HG03575 (cell line): ENCODE data around the gene UGGT2.
"Not testable (repeated sequence)": the region's sequence is repeated elsewhere in the genome, so short reads cannot be mapped to it uniquely, and the experiment has no call there.

Experiments
- ATAC-seq: cut with Tn5 transposase; IDR thresholded peaks from one replicate; pipeline ENCODE4 v1.9.1; 2021; ENCODE audit not compliant: unreplicated experiment, insufficient number of reproducible peaks, low FRiP score; ENCODE audit errors: extremely low read depth

UGGT2 gene

GRCh38 chr13:96051946-96052345 is 1.3 kb downstream of the UGGT2 start:
- ATAC-seq = not testable (repeated sequence)

GRCh38 chr13:96051491-96051890 is 1.7 kb downstream of the UGGT2 start:
- not testable (repeated sequence) for ATAC-seq

DNA sequence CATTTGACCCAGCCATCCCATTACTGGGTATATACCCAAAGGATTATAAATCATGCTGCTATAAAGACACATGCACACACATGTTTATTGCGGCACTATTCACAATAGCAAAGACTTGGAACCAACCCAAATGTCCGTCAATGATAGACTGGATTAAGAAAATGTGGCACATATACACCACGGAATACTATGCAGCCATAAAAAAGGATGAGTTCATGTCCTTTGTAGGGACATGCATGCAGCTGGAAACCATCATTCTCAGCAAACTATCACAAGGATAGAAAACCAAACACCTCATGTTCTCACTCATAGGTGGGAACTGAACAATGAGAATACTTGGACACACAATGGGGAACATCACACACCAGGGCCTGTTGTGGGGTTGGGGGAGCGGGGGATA is 2.2 kb downstream of the UGGT2 start:
- ATAC-seq = not testable (repeated sequence)

GRCh38 chr13:96046449-96047126 is 6.6 kb downstream of the UGGT2 start:
- ATAC-seq = not testable (repeated sequence)

- no peak for ATAC-seq
Observed at GRCh38 chr13:96044238-96044637, 9.0 kb downstream of the UGGT2 start.

- ATAC-seq = no peak
Observed at GRCh38 chr13:96041326-96042110, 11.7 kb downstream of the UGGT2 start.

DNA sequence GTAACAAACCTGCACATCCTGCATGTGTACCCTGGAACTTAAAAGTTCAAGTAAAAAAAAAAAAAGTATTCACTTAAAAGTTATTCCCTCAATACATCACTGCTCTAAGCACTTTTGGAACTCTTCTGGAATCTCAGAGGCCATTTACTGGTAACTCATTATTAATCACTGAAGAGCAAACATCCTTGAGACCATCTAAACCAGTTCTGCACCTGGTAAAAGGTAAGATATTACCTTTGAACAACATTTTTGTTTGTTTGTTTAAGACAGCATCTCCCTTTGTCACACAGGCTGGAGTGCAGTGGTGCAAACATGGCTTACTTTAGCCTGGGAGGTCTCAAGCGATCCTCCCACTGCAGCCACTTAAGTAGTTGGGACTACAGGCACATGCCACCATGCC is 16.7 kb downstream of the UGGT2 start:
- no peak for ATAC-seq

GRCh38 chr13:96034662-96035061 is 18.5 kb downstream of the UGGT2 start:
- no peak for ATAC-seq

DNA sequence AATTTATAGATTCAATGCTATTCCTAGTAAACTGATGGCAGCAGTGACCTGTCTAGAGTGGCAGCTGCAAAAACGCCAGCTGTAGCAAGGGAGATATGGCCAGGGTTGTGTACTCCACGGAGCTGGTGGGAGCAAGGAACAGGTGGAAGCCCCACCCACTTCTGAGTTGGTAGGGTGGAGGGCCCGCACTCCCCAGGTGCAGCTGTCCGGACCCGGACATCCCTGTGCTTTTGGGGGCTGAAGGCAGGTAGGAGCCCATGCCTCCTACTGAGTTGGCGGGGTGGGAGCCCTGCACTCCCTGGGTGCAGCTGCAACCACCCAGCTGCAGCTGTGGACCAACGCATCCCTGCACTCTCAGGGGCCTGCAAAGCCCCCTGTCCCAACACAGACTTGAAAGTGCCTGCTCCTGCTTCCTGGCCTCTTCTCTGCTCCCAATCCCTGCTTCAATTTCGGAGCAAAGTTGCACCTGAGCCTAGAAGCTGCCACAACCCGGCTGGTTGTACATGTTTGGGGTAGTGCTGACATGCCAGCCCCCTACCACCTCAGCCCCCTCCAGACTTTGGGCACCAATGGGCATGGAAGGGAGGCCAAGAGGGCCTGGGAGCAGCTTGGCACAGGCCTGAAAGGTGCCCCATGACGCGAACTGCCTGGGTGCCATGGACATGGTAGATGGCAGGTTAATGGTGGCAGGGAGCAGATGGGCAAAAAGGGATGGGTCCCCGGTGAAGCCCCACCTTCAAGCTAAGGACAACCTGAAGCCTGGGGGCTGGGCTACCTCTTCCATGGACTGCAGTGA is 19.8 kb downstream of the UGGT2 start:
- ATAC-seq = no peak

- ATAC-seq = no peak
Observed at GRCh38 chr13:96032717-96033116, 20.5 kb downstream of the UGGT2 start.

DNA sequence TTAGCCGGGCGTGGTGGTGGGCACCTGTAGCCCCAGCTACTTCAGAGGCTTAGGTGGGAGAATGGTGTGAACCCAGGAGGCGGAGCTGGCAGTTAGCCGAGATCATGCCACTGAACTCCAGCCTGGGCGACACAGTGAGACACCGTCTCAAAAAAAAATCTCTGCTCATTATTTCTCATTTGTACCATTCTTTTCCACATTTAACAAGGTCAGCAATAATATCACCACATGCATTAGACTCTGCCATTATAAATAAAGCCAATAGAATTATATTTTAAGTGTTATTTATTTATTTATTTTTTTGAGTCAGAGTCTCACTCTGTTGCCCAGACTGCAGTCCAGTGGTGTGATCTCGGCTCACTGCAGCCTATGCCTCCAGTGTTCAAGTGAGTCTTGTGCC is 24.2 kb downstream of the UGGT2 start:
- ATAC-seq = no peak

DNA sequence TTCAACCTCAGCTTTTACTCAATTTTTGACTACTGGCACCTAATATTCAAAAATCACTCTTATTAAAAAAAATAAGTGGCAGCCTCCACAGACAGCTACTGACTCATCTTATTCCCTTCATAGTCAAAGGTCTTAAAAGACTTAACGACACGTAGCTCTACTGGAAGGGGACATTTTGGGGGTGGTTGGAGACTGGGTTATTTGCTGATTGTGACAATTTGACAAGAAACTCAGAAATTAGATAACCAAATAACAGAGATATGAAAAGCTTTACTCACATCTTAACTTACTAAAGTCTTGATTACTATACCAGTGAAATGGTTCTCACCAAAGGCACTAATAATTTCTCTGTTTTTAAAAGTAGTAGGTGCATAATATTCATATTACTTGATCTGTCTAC is 25.7 kb downstream of the UGGT2 start:
- ATAC-seq = no peak

DNA sequence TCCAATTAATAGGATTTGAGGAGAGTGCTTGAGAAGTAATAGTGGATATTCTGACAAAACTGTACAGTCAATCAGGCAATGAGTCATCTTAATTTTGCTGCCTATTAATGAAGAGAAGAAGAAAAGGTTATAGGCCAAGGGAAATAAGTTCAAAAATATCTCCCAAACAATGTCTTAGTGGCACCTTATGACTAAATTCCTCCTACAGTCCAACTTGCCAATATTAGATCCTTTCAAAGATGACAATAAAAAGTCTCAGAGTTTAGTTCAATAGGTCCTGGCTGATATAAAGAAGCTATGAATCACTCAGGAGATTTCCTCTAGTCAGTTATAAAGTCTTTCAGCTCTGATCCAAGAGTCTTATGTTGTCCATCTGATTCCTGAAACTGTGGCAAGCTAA is 27.9 kb downstream of the UGGT2 start:
- ATAC-seq = no peak

- no peak for ATAC-seq
Observed at GRCh38 chr13:96020931-96021330, 32.3 kb downstream of the UGGT2 start.

DNA sequence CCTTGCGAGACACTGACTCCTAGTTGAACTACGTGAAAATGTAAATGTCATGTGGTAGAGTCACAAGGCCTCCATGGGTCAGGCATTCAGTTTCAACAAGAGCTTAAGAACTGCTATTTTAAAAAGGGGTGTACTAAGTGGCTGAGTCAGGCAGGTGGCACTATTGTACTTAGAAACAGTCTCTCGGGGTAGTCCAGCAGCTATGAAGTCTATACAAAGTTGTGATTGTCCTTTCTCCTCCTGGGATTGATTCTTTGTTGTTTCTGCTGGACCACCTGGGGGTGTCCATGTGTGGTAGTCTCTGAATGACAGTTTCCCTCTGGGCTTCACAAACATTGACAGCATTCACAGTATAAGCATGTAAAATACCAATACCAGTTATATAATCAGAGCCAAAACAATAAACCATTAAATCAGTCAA is 33.0 kb downstream of the UGGT2 start:
- peak; percentile 77 for ATAC-seq

DNA sequence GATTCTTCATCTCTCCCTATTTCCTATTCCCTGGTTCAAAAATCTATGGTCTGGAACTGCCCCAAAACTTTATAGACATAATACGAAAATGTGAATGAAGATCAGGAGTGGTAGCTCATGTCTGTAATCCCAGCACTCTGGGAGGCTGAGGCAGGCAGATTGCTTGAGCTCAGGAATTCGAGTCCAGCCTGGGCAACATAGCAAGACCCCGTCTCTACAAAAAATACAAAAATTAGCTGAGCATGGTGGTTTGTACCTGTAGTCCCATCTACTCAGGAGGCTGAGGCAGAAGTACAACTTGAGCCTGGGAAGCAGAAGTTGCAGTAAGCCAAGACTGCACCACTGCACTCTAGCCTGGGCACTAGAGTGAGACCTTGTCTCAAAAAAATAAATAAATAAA is 35.1 kb downstream of the UGGT2 start:
- no peak for ATAC-seq

DNA sequence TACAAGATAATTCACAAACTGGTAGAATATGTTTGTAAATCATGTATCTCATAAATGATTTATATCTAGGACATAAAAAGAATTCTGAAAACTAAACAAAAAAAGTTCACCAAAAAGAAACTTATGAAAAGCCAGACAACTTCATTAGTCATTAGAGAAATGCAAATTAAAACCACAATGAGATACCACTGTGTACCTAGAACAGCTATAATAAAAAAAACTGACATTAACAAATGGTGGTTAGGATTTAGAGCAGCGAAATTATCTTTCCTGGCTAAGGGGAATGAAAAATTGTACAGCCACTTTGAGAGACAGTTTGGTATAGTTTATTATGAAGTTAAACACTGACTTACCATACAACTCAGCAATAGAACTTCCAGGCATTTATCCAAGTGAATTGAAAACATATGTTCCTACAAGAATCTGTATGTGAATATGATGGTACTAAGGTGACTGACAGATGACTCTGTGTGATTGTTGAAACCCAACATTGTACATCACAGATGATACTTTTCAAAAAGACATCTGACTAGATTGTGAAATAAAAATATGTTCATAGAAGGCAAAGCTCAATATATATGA is 41.8 kb downstream of the UGGT2 start:
- ATAC-seq = no peak

- no peak for ATAC-seq
Observed at GRCh38 chr13:96003304-96003703, 49.9 kb downstream of the UGGT2 start.

GRCh38 chr13:96002322-96003131 is 50.7 kb downstream of the UGGT2 start:
- ATAC-seq = no peak
